ENCODE measurements around the gene OBSCN.

OBSCN gene

GRCh38 chr1:228178737-228179684 lies 28.8 kb upstream of the OBSCN start:
- TF ChIP-seq REST (IDR thresholded peaks at IDR 0.05; ENCODE audit: insufficient replicate concordance, low read depth) = no peak
- TF ChIP-seq POLR2AphosphoS5 (IDR thresholded peaks at IDR 0.05; ENCODE audit: low read depth) = no peak
- TF ChIP-seq SPI1 (IDR thresholded peaks at IDR 0.05; ENCODE audit: borderline replicate concordance, low read depth) = no peak
- H3K27me3 ChIP-seq (ENCODE audit: insufficient read depth, poor library complexity, severe bottlenecking) = no peaks in the 10 kb centered on the region
- no peak overlapping the region for H3K27ac ChIP-seq (replicated peaks)
- no peak overlapping the region for H3K4me3 ChIP-seq (replicated peaks; ENCODE audit: insufficient read depth, low read length)
- DNase-seq (ENCODE audit: low read depth in 1 of 2, low spot score in 1 of 2) = no peak

- TF ChIP-seq CTCF (IDR thresholded peaks at IDR 0.05; ENCODE audit: insufficient read depth, low read length) (no peak), GABPA (IDR thresholded peaks at IDR 0.05; ENCODE audit: low read depth) (no peak), SPI1 (IDR thresholded peaks at IDR 0.05; ENCODE audit: borderline replicate concordance, low read depth) (no peak), POLR2AphosphoS5 (IDR thresholded peaks at IDR 0.05; ENCODE audit: low read depth) (no peak), REST (IDR thresholded peaks at IDR 0.05; ENCODE audit: insufficient replicate concordance, low read depth) (no peak)
- Histone ChIP-seq H3K27ac (replicated peaks) (no peak overlapping the region), H3K27me3 (ENCODE audit: insufficient read depth, poor library complexity, severe bottlenecking) (no peaks in the 10 kb centered on the region), H3K4me3 (replicated peaks; ENCODE audit: insufficient read depth, low read length) (no peak overlapping the region)
- DNase-seq (ENCODE audit: low read depth in 1 of 2, low spot score in 1 of 2) = no peak
Measured at GRCh38 chr1:228180271-228180958, 27.4 kb upstream of the OBSCN start.

GRCh38 chr1:228180959-228181644 lies 26.7 kb upstream of the OBSCN start:
- H3K4me3 ChIP-seq (replicated peaks; ENCODE audit: insufficient read depth, low read length) = no peak overlapping the region
- DNase-seq (ENCODE audit: low read depth in 1 of 2, low spot score in 1 of 2) = no peak
- H3K27ac ChIP-seq (replicated peaks) = no peak overlapping the region
- TF ChIP-seq SPI1 (IDR thresholded peaks at IDR 0.05; ENCODE audit: borderline replicate concordance, low read depth) = no peak
- TF ChIP-seq GABPA (IDR thresholded peaks at IDR 0.05; ENCODE audit: low read depth) = no peak
- no peak for TF ChIP-seq POLR2AphosphoS5 (IDR thresholded peaks at IDR 0.05; ENCODE audit: low read depth)
- no peak for TF ChIP-seq REST (IDR thresholded peaks at IDR 0.05; ENCODE audit: insufficient replicate concordance, low read depth)
- no peak for TF ChIP-seq CTCF (IDR thresholded peaks at IDR 0.05; ENCODE audit: insufficient read depth, low read length)
- no peaks in the 10 kb centered on the region for H3K27me3 ChIP-seq (ENCODE audit: insufficient read depth, poor library complexity, severe bottlenecking)

Data from HL-60 (cell line).